CD4-positive, alpha-beta T cell (primary cell): ENCODE measurements around the gene CCDC194. TPM values are rescaled to one million over a fixed set of nuclear protein-coding genes. Genes with fewer than 3 reads are reported as not detected.

Source experiments
- ATAC-seq: fragments of 200-7000 bp; cut with Tn5 transposase; one replicate; pipeline ENCODE4 v1.10.0; 2022; ENCODE audit warnings: mild to moderate bottlenecking; ENCODE audit not compliant: poor library complexity
- CTCF ChIA-PET: fragments of 350-600 bp; sonication (Branson Sonifier 250); formaldehyde crosslinking; loops from one replicate; lab custom pipeline; 2021; ENCODE audit warnings: antibody characterized with exemption, inconsistent platforms; lab: Charles Lee
- POLR2A ChIA-PET: fragments of 350-600 bp; sonication (Branson Sonifier 250); formaldehyde crosslinking; loops from one replicate; lab custom pipeline; 2021; ENCODE audit warnings: antibody characterized with exemption, inconsistent platforms; lab: Charles Lee
- DNase-seq, 14 experiments: peaks; one replicate each; pipeline ENCODE4 v3.0.0-alpha.2; 2013 to 2020; ENCODE audit warnings: mixed read lengths in 2 of 14
- H3K27ac ChIP-seq, 2 donors: one replicate each; pipeline versions ENCODE4 v1.5.1 to v1.7.0; 2013; ENCODE audit warnings: low read length in 2 of 2, low read depth in 1 of 2, mild to moderate bottlenecking in 1 of 2
- H3K27me3 ChIP-seq, 2 experiments: 1 replicate in 1 of 2; 2 replicates in 1 of 2; pipeline versions ENCODE4 v1.6.1 to v1.7.0; 2013; ENCODE audit warnings: low read length in 2 of 2, control low read depth in 1 of 2, mild to moderate bottlenecking in 1 of 2, moderate library complexity in 1 of 2; ENCODE audit not compliant: insufficient read depth in 2 of 2, control insufficient read depth in 1 of 2
- H3K36me3 ChIP-seq: one replicate; pipeline ENCODE4 v1.6.1; 2013; ENCODE audit warnings: low read length, control low read depth; ENCODE audit not compliant: insufficient read depth
- H3K4me1 ChIP-seq: one replicate; pipeline ENCODE4 v1.6.1; 2013; ENCODE audit warnings: low read length, control low read depth; ENCODE audit not compliant: insufficient read depth
- H3K4me3 ChIP-seq: one replicate; pipeline ENCODE4 v1.5.1; 2013; ENCODE audit warnings: mild to moderate bottlenecking, low read length, moderate library complexity
- H3K9me3 ChIP-seq, 2 experiments: 1 replicate in 1 of 2; 2 replicates in 1 of 2; pipeline versions ENCODE4 v1.6.1 to v1.7.0; 2013; ENCODE audit warnings: low read length in 2 of 2, mild to moderate bottlenecking in 2 of 2, control low read depth in 1 of 2, moderate library complexity in 1 of 2; ENCODE audit not compliant: control insufficient read depth in 1 of 2, insufficient read depth in 1 of 2
- H3K27ac Mint-ChIP-seq: one replicate; pipeline ENCODE4 v1.8.0; 2020; ENCODE audit warnings: mixed read lengths
- H3K27me3 Mint-ChIP-seq: one replicate; pipeline ENCODE4 v1.8.0; 2021; ENCODE audit warnings: mixed read lengths
- H3K36me3 Mint-ChIP-seq: one replicate; pipeline ENCODE4 v1.8.0; 2021; ENCODE audit warnings: low read depth, mixed read lengths
- H3K4me1 Mint-ChIP-seq: one replicate; pipeline ENCODE4 v1.8.0; 2021; ENCODE audit warnings: low read depth, mixed read lengths
- H3K4me3 Mint-ChIP-seq: one replicate; pipeline ENCODE4 v1.8.0; 2020; ENCODE audit warnings: mild to moderate bottlenecking, mixed read lengths
- H3K9me3 Mint-ChIP-seq: one replicate; pipeline ENCODE4 v1.8.0; 2020; ENCODE audit warnings: mixed read lengths
- intact Hi-C, 2 experiments: fragments of 100-400 bp; cut with DNase I in 1 of 2; cut with micrococcal nuclease in 1 of 2; formaldehyde crosslinking; loops; one replicate each; pipeline versions ENCODE4 v1.15.1 to v1.9.0; 2023 to 2025; cut with DNase I, micrococcal nuclease
- total RNA-seq, 174 experiments: library from RNA in 2 of 174; stranded (reverse) in 2 of 174; gene quantifications; one replicate each; pipeline ENCODE4 v1.2.3 and lab custom pipeline; 2021 to 2026
- TF ChIP-seq, protein P1 (sequence below): fragments of 200-600 bp; IDR thresholded peaks from one replicate; pipeline ENCODE4 v1.8.0; 2022; ENCODE audit warnings: antibody characterized with exemption, mild to moderate bottlenecking

Gene CCDC194
- total RNA-seq, 2 experiments from 2014 or later = not detected

DNA sequence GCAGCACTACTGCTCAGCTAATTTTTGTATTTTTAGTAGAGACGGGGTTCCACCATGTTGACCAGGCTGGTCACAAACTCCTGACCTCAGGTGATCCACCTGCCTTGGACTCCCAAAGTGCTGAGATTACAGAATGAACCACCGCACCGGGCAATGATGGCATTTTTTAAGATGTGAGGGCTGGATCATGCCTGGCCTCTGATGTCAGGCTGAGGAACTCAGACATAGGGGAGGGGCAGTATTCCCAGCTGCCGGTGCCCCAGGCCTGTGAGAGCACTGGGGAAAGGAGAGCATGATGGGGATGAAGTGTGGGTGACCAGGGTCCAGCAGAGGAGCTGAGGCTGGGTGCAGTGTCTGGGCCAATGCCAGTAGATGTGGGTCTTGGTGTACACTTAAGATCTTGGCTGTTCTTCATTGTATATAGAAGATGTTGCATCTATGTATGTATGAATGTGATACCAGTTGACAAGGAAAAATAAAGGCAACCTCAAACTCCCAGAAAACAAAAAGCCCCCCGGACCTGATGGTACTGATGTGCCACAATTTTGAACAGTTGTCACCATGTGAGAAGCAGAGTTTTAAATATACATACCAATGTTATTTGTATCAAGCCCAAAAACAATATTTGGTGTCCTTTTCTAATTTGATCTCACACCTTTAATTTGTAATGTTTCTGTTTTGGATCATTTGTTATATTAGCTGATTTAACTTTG lies 13.4 kb downstream of the CCDC194 start:
- ATAC-seq (no peak), DNase-seq (no peak)
- H3K27me3 Mint-ChIP-seq = peaks cover 3% of the 10 kb centered on the region
- intact Hi-C loops = loop anchor here (10.0 kb wide), 2 partner anchors 116 to 316 kb away; partner anchors contain the start of genes BABAM1 (in 1 of the 2) and USHBP1 (in 1 of the 2)
- H3K9me3 Mint-ChIP-seq = peaks cover 2% of the 10 kb centered on the region
- H3K27me3 ChIP-seq = peaks cover 2 to 3% of the 10 kb centered on the region in 2 experiments
- peaks cover 6% of the 10 kb centered on the region for H3K4me1 Mint-ChIP-seq
- no peak overlapping the region for H3K27ac Mint-ChIP-seq
- TF ChIP-seq, protein P1, sequence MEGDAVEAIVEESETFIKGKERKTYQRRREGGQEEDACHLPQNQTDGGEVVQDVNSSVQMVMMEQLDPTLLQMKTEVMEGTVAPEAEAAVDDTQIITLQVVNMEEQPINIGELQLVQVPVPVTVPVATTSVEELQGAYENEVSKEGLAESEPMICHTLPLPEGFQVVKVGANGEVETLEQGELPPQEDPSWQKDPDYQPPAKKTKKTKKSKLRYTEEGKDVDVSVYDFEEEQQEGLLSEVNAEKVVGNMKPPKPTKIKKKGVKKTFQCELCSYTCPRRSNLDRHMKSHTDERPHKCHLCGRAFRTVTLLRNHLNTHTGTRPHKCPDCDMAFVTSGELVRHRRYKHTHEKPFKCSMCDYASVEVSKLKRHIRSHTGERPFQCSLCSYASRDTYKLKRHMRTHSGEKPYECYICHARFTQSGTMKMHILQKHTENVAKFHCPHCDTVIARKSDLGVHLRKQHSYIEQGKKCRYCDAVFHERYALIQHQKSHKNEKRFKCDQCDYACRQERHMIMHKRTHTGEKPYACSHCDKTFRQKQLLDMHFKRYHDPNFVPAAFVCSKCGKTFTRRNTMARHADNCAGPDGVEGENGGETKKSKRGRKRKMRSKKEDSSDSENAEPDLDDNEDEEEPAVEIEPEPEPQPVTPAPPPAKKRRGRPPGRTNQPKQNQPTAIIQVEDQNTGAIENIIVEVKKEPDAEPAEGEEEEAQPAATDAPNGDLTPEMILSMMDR = no peak
- no peaks in the 10 kb centered on the region for H3K36me3 Mint-ChIP-seq
- no peak overlapping the region for H3K4me3 Mint-ChIP-seq
- peaks cover 5% of the 10 kb centered on the region for H3K4me1 ChIP-seq
- no peak overlapping the region for H3K27ac ChIP-seq
- ChIA-PET POLR2A (no interaction called here), CTCF (interaction anchor here (0.5 kb wide), 1 partner anchor 65 kb away, joined by 3 read pairs; no protein-coding TSS in a partner anchor)
- no peaks in the 10 kb centered on the region for H3K36me3 ChIP-seq
- H3K4me3 ChIP-seq = no peak overlapping the region
- H3K9me3 ChIP-seq = peaks cover 0 to 8% of the 10 kb centered on the region in 2 experiments

GRCh38 chr19:17379221-17379631 lies 14.8 kb downstream of the CCDC194 start:
- ATAC-seq (no peak), DNase-seq (no peak)
- Histone ChIP-seq H3K36me3 (no peaks in the 10 kb centered on the region), H3K27me3 (peaks cover 3 to 4% of the 10 kb centered on the region in 2 experiments), H3K4me1 (peaks cover 5% of the 10 kb centered on the region), H3K9me3 (peaks cover 0 to 8% of the 10 kb centered on the region in 2 experiments), H3K4me3 (no peak overlapping the region), H3K27ac (no peak overlapping the region)
- ChIA-PET CTCF (no interaction called here), POLR2A (no interaction called here)
- no peak overlapping the region for H3K27ac Mint-ChIP-seq
- intact Hi-C loops = no loop called here
- TF ChIP-seq, protein P1 = no peak
- H3K4me3 Mint-ChIP-seq = no peak overlapping the region
- H3K9me3 Mint-ChIP-seq = peaks cover 2% of the 10 kb centered on the region
- no peaks in the 10 kb centered on the region for H3K36me3 Mint-ChIP-seq
- H3K27me3 Mint-ChIP-seq = peaks cover 3% of the 10 kb centered on the region
- peaks cover 6% of the 10 kb centered on the region for H3K4me1 Mint-ChIP-seq

DNA sequence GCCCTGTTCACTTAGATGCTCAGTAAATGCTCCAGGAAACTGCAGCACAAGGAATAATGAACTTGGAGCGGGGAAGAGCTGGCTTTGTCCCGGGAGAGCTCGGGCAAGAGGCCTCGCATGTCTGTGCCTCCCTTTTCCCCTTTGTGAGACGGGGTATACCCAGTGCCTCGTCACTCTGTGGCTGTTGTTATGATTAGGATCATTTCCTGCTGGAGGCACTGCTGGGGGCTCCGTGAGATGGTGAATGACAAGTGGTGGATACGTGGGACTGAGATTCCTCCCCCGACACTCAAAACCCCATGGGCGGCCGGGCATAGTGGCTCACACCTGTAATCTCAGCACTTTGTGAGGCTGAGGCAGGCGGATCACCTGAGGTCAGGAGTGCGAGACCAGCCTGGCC lies 15.7 kb downstream of the CCDC194 start:
- H3K4me3 Mint-ChIP-seq = no peak overlapping the region
- H3K36me3 Mint-ChIP-seq = no peaks in the 10 kb centered on the region
- H3K9me3 ChIP-seq = peaks cover 0 to 8% of the 10 kb centered on the region in 2 experiments
- H3K27me3 ChIP-seq = peaks cover 3 to 4% of the 10 kb centered on the region in 2 experiments
- no peak for DNase-seq
- TF ChIP-seq, protein P1 = no peak
- intact Hi-C loops = no loop called here
- H3K9me3 Mint-ChIP-seq = peaks cover 2% of the 10 kb centered on the region
- no peak overlapping the region for H3K27ac Mint-ChIP-seq
- H3K4me1 Mint-ChIP-seq = peaks cover 6% of the 10 kb centered on the region
- ATAC-seq = no peak
- peaks cover 3% of the 10 kb centered on the region for H3K27me3 Mint-ChIP-seq
- no peak overlapping the region for H3K27ac ChIP-seq
- ChIA-PET POLR2A (no interaction called here), CTCF (no interaction called here)
- H3K4me1 ChIP-seq = peaks cover 5% of the 10 kb centered on the region
- no peaks in the 10 kb centered on the region for H3K36me3 ChIP-seq
- no peak overlapping the region for H3K4me3 ChIP-seq
